Measurements from ENCODE around the gene TMEM245.

Gene TMEM245

DNA sequence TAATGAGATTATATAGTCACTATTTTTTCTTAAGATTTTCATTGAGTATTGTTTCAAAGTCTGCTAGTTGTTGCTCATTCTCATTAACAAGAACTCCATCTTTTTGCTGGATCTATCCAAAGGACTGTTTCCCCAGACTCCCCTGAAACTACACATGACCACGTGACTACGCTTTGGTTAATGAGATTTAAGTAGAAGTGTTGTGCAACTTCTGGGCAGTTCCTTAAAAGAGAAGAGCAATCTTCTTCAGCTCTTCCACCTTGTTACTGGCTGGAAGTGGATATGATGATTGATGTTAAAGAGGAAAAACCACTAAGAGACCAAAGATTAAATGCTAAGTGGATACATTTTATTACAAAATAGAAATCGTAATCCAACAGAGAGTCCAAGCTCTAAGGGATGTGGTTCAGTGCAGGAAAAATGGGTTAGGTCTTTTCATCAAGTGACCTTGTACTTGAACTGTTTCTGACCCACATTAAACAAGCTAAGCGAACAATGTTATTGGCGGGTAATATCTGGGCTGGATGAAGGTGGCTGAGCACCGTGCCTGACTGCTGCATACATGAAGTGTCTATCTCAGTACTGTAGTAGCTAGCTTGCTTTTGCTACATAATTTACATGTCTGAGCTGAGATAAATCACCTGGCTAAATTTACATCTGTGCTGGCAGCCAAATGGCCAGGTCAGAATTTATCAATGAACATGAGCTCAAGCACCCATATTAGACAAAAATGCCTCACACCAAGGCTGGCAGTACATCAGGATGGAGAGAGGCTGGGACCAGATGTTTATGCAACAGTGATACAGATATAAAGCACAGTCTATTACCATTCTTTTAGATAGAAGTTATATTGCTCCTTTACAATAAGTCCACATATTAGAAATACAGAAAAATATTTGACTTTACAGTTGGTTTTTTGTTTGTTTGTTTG, 98.9 kb downstream of the TMEM245 start:
- no peak for DNase-seq

DNA sequence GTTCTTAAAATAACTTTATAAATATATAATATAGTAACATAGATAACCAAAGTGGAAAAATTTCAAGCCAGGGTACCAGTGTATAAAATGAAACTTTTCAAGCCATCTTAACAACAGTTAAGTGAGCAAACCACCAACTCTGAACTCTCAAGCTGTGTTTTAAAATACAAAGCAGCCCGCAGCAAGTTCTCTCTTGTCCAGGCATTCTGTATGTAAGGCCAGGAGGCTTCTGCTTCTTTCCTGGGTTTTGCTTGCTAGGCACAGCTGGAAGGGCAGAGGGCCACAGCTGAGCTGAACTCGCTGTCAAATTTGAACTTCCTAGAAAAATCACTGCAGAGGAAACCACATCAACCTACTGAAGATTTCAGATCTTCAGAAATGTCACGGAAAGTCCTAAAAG, 99.6 kb downstream of the TMEM245 start:
- no peak for DNase-seq

DNA sequence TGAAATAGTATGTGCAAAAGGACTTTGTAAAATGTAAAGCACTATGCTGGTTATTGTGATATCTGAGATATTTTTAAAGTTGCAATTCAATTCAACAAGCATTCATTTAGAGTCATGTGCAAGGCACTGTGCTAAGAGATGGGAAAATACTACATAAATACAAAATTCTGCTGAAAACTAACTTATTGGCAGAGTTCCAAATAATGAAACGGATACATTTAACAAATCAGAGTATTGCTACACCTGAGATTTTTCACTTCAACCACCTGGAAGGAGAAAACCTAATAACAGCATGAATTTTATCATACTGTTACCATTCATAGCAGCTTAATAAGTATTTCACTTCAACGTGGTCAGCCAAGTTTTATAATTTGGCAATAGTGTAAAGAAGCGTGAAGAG, 100.3 kb downstream of the TMEM245 start:
- no peak for DNase-seq

GRCh38 chr9:109017493-109017892, 102.3 kb downstream of the TMEM245 start:
- no peak for DNase-seq

DNA sequence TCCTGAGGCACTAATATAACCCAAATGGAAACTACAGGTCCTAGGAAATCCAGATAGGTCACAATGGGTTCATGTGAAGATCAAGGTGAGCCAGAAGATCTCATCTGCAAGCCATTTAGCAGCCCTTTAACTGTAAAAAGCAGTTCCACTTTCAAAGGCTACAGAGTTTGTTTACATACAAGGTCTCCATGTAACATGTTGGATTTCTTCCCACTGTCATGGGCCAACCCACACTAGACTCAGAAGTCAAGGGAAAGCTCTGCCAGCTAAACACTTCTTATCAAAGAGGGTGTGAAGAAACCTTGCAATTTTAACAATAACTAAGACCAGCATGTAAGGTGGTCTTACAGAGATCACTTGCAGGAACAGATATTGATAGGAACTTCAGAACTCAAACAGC, 102.7 kb downstream of the TMEM245 start:
- DNase-seq, result no peak

DNA sequence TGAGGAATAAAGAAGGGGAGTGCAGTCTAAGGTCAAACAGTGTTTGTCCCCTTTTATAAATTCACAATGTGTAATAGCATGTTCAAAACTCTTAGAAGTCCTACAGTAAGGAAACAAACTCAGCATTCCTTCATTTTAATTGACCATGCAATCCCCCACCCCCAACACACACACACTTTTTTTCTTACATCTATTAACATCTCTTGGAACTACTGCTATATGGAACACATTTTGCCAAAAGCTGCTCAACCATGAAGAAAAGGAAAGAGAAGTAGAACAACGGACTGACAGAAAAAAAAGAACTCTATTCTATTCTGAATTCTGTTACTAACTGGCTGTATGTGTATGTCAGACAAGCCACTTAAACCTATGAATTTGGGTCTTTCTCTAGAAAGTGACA, 103.6 kb downstream of the TMEM245 start:
- DNase-seq, result no peak

- no peak for DNase-seq
Measured at GRCh38 chr9:109014608-109015280, 105.0 kb downstream of the TMEM245 start.

GRCh38 chr9:109013679-109014607, 105.8 kb downstream of the TMEM245 start:
- DNase-seq, result no peak

DNA sequence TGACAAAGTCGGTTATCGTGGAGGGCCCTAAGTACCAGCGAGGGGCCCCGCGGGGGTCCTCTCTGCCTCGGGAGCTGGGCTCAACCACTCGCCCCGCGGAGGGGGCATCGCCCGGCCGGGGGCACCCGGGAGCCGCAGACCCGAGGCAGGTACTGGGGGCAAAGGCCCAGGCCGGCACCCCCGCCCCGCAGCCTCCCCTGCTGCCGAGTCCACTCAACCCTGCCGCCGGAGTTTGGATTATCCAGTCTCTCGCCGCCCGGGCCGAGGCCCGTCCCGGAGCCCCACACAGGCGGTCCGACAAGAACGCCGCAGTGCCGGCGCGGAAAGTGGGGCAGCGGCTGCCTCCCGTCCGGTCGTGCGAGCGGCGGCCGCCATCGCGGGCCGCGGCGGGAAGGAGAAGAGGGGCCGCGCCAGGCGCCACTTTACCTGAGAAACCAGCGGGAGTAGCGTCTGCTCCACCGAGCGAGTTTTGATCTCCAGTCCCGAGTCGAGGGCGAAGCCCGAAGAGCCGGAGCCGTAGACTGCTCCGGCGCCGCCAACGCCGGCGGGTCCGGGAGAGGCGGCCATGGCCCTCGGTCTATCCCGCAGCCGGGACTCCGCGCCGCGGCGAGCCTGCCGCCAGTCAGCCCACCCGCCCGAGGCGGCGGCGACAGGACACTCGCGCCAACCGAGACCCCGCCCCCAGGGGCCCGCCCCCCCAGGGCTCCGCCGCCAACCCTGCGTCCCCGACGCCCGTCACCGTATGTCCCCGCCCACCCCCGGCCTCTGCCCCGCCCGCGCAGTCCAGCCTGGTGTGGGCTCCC, 106.7 kb downstream of the TMEM245 start, which contains the start of gene CTNNAL1:
Gene CTNNAL1, minus strand, starts transcription at position 624 of the 803 bp plus-strand sequence. Its CDS starts 57 bp downstream, at position 567.
- DNase-seq, result peak; percentile 87

DNA sequence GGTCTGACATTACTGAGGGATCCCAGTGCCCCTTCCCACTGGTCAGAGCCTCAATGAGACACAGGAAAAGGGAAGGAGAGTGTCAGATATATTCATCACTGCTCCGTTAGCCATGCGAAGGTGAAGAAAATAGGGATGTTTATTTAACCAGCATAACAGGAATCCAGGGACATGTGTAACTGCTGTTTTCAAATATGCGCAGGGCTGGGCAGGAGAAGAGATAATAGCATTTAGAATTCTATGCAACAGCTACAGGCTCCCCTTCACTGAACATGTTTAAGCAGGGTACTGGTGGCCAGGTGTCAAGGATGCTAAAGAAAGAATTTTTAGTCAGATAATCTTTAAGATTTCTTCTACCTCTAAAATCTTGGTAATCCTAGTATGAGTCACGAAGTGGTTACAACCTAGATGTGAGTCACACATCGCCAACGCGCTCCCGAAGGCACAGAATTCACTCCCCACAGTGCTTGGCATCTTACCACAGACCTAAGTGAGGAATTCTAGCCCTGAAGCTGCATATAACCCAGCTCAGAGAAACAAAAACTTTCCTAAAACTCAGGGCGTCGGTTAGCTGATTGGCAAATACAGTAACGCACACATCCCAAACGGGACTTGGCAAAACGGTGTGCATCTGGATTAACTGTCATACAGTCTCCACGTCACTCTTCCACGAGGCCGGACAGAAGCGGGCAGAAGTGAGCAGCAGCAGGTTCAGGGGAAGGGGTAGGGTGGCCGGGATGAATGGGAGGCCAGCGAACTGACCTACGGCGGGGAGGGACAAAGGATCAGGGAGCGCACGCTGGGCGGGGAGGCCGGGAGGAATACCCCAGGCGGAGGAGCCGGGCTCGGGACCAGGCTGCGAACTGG, 107.5 kb downstream of the TMEM245 start:
- peak; percentile 50 for DNase-seq

GRCh38 chr9:109011231-109011671, 108.5 kb downstream of the TMEM245 start:
- DNase-seq, result no peak

GRCh38 chr9:109010746-109011145, 109.0 kb downstream of the TMEM245 start:
- DNase-seq, result peak; percentile 65

DNA sequence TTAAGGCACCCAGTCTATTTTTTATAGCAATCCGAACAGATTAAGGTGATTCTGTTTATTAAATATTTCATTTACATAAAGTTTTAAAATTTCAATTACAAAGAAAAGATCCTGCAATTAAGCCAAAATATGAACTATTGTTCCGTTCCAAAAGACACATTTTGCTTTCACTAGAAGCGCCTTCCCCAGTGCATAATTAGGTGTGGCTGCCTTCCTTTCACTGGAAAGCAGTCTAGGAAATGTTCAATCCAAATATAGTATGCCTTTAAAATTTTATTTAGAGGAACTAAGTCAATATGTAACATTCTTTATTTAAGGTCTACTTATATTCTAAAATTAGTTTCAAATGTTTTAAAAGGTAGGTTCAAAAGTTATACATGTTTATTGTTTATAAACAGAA, 114.1 kb downstream of the TMEM245 start:
- no peak for DNase-seq

DNA sequence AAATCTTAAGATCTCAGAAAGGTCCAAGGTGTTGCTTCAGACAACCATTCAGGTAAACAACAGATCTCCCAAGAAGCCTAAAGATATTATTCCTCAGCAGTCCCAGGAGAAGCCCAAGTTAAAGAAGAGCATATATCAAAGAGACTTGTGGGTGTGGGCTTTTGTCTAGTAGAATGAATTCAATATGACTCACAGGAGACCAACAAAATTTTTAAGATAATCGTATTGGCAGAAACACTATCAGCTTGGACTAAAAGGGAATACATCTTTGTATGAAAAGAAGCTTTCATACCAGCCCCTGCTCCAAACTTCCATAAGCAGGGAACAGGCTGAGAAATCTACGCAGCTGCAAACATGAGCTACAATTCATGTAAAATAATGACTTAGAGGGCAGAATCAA, 116.6 kb downstream of the TMEM245 start:
- DNase-seq, result no peak

DNA sequence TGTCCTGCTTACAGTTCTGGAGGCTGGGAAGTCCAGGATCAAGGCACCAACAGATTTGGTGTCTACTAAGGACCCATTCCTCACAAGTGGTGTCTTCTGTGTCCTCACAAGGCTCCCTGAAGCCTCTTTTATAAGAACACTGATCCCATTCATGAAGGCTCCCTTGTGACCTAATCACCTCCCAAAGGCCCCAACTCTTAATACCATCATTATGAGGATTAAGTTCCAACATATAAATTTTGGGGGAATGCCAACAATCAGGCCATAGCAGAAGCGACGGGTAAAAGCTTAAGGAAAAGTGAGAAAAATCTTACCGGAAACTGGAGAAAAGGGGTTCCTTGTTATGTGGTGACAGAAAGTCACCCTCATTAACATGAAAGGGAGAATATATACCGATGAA, 117.6 kb downstream of the TMEM245 start:
- DNase-seq, result no peak

DNA sequence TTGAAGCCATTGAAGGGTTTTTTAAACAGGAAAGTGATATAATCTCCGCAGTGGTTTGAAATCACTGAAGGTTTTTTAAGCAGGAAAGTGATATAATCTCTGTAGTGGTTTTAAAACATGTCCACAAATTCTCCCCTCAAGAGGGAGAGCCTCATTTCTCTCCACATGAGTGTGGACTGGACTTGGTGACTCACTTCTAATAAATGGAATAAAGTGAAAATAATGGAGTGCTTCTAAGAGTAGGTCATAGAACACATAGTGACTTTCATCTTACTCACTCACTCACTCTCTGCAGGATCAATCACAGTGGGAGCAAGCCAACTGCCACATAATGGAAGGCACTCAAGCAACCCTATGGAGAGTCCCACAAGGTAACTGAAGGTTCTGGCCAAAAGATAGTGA, 118.5 kb downstream of the TMEM245 start:
- no peak for DNase-seq

- DNase-seq, result no peak
Measured at GRCh38 chr9:108997112-108997511, 122.6 kb downstream of the TMEM245 start.

DNA sequence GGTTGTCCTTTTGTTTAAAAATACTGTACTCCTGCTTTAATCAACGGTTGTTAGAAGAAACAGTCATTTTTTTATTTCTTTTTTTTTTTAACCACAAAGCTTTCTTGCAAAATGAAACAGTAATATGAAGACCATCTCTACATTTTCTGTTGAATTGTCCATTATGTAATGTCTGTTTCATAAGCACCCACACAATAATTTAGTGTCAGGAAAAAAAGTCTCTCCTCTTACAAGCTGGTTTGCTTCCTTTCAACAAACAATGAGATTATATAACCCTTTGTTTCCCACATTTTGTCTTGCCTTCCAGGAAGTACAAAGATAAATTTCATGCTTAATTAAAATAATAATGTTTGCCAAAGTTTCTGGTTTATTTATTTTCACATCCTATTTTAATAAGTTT, 123.1 kb downstream of the TMEM245 start:
- no peak for DNase-seq

DNA sequence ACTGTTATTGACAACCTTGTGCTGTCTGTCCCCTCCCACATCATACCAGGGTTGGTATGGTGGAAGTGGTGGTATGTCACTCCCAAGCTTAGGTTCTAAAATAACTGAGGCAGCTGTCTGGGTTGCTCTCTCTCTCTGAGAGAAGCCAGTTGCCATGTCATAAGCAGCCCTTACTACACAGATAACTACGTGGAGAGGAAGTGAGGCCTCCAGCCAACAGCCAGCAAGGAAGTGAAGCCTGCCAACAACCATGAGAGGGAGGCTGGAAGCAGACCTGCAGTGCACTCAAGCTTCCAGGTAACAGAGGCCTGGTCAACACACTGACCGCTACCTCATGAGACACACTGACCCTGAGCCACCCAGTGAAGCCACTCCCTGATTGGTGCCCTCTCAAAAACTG, 125.1 kb downstream of the TMEM245 start:
- no peak for DNase-seq

DNA sequence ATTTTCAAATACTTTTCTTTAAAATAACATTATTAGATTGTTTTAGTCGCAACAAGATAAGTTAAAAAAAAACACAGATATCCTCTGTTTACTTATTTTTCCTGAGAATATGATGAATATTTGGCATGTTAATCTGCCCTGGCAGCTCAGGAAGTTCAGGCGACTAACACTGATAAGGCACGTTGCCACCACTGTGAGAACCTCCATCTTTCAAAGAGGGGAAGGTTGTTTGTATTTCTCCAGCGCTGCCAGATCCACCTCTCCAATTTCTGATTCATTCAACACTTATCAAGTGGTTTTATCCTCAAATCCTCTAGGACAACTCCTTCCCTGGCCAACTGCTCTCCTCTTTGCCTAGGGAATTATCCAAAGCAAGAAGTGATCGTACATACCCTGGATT, 128.3 kb downstream of the TMEM245 start:
- no peak for DNase-seq

GRCh38 chr9:108983885-108984284, 135.9 kb downstream of the TMEM245 start:
- no peak for DNase-seq

Data from activated CD8-positive, alpha-beta memory T cell treated with anti-CD3 and anti-CD28 coated beads, Interleukin-2, amount 50 U/mL, for 4 hours (primary cell).